ENCODE data around the gene C22orf42. TPM values are rescaled to one million over a fixed set of nuclear protein-coding genes. Genes with fewer than 3 reads are reported as not detected.
A peak's percentile ranks its signal among the peaks of the same experiment; 100 is the strongest.

C22orf42 gene
- polyA plus RNA-seq, 3 donors: 0.28 to 0.65 (median 0.31) TPM

GRCh38 chr22:32205974-32206773, 47.1 kb upstream of the C22orf42 start:
- DNase-seq: no peak
- Mint-ChIP-seq H3K27ac (no peak overlapping the region), H3K4me3 (peak overlapping the region; percentile 52 to 67), H3K27me3 (ENCODE audit: low read depth in 3 of 3) (peaks cover 23 to 44% (median 40%) of the 10 kb centered on the region in 3 donors), H3K9me3 (peaks cover 0 to 8% (median 2%) of the 10 kb centered on the region in 7 donors), H3K4me1 (peaks cover 55% of the 10 kb centered on the region), H3K36me3 (peaks cover 0 to 5% of the 10 kb centered on the region in 2 donors)
- Histone ChIP-seq H4K20me1 (ENCODE audit: insufficient read depth, low read length) (no peaks in the 10 kb centered on the region), H3K79me2 (ENCODE audit: insufficient read depth, low read length) (no peaks in the 10 kb centered on the region), H3K27me3 (ENCODE audit: control insufficient read depth in 2 of 2, insufficient read depth in 2 of 2, low read length in 2 of 2) (peaks cover 0 to 22% of the 10 kb centered on the region in 2 donors), H3K9me3 (replicated peaks in 1 of 2; ENCODE audit: control insufficient read depth in 1 of 2, insufficient read depth in 1 of 2, low read length in 2 of 2) (no peaks in the 10 kb centered on the region), H3K4me1 (ENCODE audit: control insufficient read depth in 1 of 2, insufficient read depth in 2 of 2, low read length in 2 of 2) (peaks cover 30 to 54% of the 10 kb centered on the region in 2 donors), H3K9ac (ENCODE audit: insufficient read depth, low read length, poor library complexity, severe bottlenecking) (no peak overlapping the region), H3K4me3 (replicated peaks in 1 of 3; ENCODE audit: low read depth in 2 of 3, low read length in 3 of 3) (peak overlapping the region in 1 of 3 experiments; percentile 19), H3K27ac (ENCODE audit: low read depth in 1 of 2, low read length in 2 of 2) (no peak overlapping the region), H3K4me2 (replicated peaks; ENCODE audit: extremely low read depth, low read length, poor library complexity, severe bottlenecking) (peak overlapping the region; percentile 46), H3K36me3 (replicated peaks in 1 of 2; ENCODE audit: control insufficient read depth in 1 of 2, insufficient read depth in 2 of 2, low read length in 2 of 2) (no peaks in the 10 kb centered on the region), H2AFZ (ENCODE audit: insufficient read depth, low read depth, low read length, poor library complexity, severe bottlenecking) (peak overlapping the region; percentile 56)
- 79% methylated on average over 25 of the region's 30 CpGs for WGBS (ENCODE audit: insufficient coverage)
- intact Hi-C loops (cut with micrococcal nuclease): no loop called here
- TF ChIP-seq CTCF (IDR thresholded peaks at IDR 0.05): no peak

- TF ChIP-seq CTCF (IDR thresholded peaks at IDR 0.05): no peak
- H3K4me2 ChIP-seq (replicated peaks; ENCODE audit: extremely low read depth, low read length, poor library complexity, severe bottlenecking): peak within 1 kb of the TSS; percentile 77
- peaks cover 0 to 8% (median 2%) of the 10 kb centered on the region in 7 donors for H3K9me3 Mint-ChIP-seq
- H3K27ac Mint-ChIP-seq: no peak within 1 kb of the TSS
- H4K20me1 ChIP-seq (ENCODE audit: insufficient read depth, low read length): no peaks in the 10 kb centered on the region
- H3K27me3 ChIP-seq (ENCODE audit: control insufficient read depth in 2 of 2, insufficient read depth in 2 of 2, low read length in 2 of 2): peaks cover 0 to 22% of the 10 kb centered on the region in 2 donors
- H3K4me1 Mint-ChIP-seq: peaks cover 50% of the 10 kb centered on the region
- no peak within 1 kb of the TSS for H2AFZ ChIP-seq (ENCODE audit: insufficient read depth, low read depth, low read length, poor library complexity, severe bottlenecking)
- H3K4me3 ChIP-seq (replicated peaks in 1 of 3; ENCODE audit: low read depth in 2 of 3, low read length in 3 of 3): peak within 1 kb of the TSS in 2 of 3 experiments; percentile 16 to 73
- H3K79me2 ChIP-seq (ENCODE audit: insufficient read depth, low read length): no peaks in the 10 kb centered on the region
- H3K27ac ChIP-seq (ENCODE audit: low read depth in 1 of 2, low read length in 2 of 2): no peak within 1 kb of the TSS
- no peaks in the 10 kb centered on the region for H3K36me3 ChIP-seq (replicated peaks in 1 of 2; ENCODE audit: control insufficient read depth in 1 of 2, insufficient read depth in 2 of 2, low read length in 2 of 2)
- peak in 1 of 3 donors; percentile 32 for DNase-seq
- H3K4me1 ChIP-seq (ENCODE audit: control insufficient read depth in 1 of 2, insufficient read depth in 2 of 2, low read length in 2 of 2): peaks cover 21 to 44% of the 10 kb centered on the region in 2 donors
- peaks cover 26 to 51% (median 44%) of the 10 kb centered on the region in 3 donors for H3K27me3 Mint-ChIP-seq (ENCODE audit: low read depth in 3 of 3)
- peaks cover 0 to 5% of the 10 kb centered on the region in 2 donors for H3K36me3 Mint-ChIP-seq
- WGBS (ENCODE audit: insufficient coverage): 74% methylated on average over 33 of the region's 41 CpGs
- intact Hi-C loops (cut with micrococcal nuclease): loop anchor here (5.0 kb wide), 2 partner anchors 57 to 62 kb away; no protein-coding TSS in a partner anchor
- no peaks in the 10 kb centered on the region for H3K9me3 ChIP-seq (replicated peaks in 1 of 2; ENCODE audit: control insufficient read depth in 1 of 2, insufficient read depth in 1 of 2, low read length in 2 of 2)
- H3K9ac ChIP-seq (ENCODE audit: insufficient read depth, low read length, poor library complexity, severe bottlenecking): no peak within 1 kb of the TSS
- H3K4me3 Mint-ChIP-seq: peak within 1 kb of the TSS; percentile 64 to 89
Observed at GRCh38 chr22:32204856-32205722, 46.0 kb upstream of the C22orf42 start, which contains the start of gene RFPL2. Gene RFPL2 (minus strand): TSS chr22:32205073. CDS start chr22:32202451, 2,622 bp downstream.
